Measurements from ENCODE around the gene DRC1.
A peak's percentile ranks its signal among the peaks of the same experiment; 100 is the strongest.

DRC1 gene

DNA sequence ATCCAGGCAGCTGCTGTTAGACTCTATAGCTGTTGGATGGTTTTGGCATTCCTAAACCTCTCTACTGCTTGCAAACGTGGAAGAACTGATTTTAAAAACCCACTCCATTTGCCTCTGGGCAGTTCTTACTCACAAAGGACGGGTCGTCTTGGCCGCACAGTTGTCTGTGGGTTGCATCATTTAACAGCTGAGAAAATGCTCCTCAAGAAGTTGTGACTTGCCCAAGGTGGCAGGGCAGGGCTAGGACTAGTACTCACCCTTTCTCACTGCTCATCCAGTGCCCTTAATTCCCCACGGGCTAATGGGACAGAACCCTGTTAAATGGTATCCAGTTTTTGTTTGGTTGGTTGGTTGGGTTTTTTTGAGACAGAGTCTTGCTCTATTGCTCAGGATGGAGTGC is 997 bp upstream of the DRC1 start:
- no peak for DNase-seq

DNA sequence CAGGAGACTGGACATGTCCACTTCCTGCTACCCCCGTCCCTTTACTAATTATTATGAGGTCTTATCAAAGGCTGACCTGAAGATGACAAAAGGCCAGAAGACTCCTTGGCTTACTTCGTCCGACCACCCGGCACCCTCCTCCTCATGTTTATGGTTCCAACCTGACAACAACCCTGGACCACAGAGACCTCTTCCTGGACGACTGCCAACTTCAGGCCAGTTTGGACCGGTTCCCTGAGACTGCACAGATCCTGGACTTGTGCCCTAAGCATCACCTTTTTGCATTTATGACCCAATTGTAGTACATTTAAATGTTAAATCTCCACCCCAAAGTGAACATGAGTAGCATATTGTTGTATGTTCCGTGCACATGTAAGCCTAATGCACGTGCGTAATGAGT is 5.8 kb downstream of the DRC1 start:
- DNase-seq = no peak

DNA sequence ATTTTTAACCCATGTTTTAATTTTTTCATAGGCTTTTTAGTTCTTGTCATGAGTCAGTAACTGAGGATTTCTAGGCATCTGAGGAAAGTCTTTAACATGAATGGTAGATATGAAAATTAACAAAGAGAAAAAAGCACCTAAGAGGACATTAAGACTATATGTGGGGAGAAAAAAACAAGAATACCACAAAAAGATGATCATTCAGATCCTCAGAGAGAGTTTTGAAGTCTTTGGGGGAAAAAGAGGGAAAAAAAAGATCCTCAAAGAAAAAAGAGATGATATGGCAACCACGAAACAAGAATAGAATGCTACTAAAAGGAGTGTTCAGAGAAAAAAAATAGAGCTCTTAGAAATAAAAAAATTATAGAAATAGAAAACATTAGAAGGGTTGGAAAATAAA is 8.1 kb downstream of the DRC1 start:
- no peak for DNase-seq

DNA sequence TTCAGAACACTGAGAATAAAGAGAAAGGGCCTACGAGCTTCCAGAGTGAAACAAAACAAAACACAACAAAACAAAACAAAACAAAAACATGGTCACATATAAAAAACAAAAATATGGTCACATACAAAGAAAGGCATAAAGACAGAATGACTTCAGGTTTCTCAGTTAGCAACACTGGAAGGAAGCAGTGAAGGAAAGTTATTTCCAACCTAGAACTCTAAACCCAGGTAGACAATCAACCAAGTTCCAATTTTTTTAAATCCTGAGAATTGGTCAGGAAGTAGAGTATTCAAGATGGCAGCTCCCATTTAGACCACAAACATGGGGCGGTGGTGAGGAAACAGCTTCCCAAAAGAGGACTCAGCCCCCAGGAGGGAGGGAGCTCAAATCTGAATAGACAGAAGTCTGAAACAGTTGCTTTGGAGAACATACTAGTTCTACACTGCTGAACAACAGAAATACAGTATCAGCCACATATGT is 9.1 kb downstream of the DRC1 start:
- no peak for DNase-seq

DNA sequence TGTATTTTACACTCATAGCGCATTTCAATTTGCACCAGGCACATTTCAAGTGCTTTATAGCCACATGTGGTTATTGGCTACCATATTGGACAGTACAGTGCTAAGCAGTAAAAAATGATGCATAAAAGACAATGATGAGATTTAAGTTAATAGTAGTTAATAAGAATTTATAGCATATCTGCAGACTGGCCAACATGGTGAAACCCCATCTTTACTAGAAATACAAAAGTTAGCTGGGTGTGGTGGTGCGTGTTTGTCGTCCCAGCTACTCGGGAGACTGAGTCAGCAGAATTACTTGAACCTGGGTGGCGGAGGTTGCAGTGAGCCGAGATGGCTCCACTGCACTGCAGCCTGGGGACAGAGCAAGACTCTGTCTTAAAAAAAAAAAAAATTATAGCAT is 9.7 kb downstream of the DRC1 start:
- no peak for DNase-seq

DNA sequence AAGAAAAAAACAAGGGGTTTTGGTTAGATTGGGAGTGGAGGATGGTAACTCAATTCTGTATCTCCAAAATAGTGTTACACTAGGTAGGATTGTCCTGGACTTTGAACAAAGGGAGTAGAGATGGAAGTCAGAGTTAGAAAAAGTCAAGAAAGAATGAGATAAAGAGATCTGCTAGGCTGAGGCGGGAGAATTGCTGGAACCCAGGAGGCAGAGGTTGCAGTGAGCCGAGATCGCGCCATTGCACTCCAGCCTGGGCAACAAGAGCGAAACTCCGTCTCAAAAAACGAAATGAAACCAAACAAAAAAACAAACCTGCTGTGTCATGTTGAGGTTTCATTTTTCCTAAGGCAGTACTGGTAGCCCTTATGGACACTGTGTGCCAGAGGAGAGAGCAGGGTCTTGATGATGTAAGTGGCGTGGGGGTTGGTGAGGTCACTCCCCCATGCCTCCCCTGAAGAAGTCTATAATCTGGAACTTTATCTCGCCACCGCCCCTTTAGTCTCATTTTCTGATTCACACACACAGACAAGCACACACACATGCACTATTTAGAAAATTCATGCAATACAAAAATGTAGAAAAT is 10.5 kb downstream of the DRC1 start:
- DNase-seq = no peak

DNA sequence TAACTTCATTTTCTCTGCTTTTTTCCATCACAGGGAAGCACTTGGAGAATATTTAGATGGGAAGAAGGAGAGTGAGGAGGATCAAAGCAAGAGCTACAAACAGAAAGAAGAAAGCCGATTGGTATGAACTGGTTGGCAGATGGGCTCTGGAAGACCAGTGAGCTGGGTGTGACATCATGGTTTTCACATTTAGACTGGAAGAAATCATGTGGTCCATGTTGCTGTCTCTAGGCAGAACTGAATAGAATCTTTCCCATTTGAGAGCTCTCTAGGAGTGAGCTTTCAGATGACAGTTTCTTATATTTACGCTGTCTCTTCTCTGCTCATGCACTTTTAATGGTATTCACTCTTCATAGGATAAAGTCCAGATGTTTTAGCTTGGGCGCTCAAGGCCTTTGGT is 12.6 kb downstream of the DRC1 start:
- no peak for DNase-seq

DNA sequence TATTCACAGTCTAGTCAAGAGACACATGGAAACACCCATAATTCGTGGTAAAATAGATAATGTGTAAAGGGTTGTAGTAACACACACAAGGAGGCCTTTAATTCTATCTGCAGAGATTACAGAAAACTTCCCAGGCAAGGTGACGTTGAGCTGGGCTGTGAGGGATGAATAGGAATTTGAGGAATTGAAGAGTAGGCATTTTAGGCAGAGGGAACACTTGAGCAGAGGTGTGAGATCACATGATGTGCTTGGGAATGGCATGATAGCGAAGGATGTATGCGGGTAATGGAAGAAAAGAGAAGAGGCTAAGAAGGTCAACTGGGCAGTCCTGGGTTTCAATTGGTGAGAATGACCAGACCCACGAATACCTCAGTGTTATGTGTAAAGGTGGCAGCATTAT is 20.2 kb downstream of the DRC1 start:
- DNase-seq = no peak

DNA sequence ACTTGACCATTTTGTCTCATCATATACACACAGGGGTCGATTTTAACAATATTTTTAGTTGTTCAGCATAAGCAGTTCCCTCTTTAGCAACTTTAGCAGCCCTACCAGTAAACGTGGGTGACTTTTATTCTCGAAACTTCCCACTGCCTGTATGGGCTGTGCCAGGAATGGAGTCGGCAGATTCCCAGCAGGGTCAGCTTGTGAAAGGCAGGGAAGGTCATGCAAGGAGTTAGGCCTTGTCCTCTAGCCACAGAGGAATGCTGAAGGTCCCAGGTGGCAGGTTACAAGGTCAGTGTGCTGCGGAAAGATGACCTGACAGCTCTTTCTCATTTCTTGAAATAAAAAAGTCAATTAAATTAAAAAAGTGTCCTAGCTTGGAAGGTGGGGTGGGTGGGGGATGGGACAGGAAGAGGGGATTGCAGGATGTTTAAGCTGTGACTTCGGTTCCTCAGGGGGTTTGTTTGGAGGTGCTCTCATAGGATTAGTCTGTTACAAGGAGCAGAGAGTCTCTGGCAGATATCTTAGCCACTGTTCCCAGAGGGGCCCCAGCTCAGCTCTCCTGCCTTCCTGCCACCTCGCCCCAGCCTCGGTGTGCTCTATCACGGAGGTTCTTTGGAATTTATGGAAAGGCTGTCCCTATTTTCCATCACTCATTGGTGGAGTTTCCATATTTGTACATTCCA is 21.4 kb downstream of the DRC1 start:
- no peak for DNase-seq

DNA sequence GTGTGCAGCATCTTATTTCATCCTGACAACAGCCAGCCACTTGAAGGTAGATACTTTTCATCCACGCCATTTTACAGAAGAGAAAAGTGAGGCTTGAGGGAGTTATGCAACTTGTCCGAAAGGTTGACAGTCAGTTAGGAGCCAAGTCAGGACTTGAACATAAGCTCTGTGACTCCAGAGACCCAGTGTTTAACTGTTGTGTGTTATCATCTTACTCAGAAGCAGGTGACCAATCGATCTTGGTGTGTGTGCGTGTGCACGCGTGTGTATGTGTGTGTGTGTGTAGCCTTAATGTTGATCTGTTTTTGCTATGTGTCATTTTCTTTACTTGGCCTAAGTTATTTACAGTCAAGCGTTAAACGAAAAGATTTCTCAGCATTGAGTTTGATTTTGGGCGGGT is 22.0 kb downstream of the DRC1 start:
- no peak for DNase-seq

DNA sequence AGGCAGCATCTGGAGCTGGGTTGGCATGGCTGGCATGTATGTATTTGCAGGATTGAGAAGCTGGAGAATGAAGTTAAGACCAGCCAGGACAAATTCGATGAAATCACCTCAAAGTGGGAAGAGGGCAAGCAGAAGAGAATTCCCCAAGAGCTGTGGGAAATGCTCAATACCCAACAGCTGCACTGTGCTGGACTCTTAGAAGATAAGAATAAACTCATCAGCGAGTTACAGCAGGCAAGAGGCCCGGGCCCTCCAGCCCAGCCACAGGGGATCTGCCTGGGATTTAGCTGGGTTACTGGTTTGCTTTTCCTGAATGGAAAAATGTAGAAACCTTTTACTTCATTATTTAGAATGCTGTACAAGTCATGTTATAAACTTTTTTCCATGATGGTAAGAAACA is 22.5 kb downstream of the DRC1 start:
- no peak for DNase-seq

DNA sequence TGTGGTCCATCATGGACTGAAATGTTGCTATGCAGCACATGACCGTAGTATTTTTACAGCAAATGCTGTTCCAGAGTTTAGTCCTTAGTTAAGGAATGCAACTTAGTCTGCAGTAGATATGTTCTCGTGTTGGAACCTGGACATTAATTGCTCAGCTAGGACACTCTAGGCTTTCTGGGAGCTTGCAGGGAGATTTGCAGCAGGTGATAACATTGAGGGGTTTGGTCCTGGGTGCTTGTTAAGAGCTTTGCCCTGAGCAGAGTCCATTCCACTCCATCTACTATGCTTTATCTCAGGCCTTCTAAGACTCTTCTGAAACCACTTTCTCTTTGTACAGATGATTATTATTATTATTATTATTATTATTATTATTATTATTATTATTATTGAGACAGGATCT is 27.1 kb downstream of the DRC1 start:
- no peak for DNase-seq

DNA sequence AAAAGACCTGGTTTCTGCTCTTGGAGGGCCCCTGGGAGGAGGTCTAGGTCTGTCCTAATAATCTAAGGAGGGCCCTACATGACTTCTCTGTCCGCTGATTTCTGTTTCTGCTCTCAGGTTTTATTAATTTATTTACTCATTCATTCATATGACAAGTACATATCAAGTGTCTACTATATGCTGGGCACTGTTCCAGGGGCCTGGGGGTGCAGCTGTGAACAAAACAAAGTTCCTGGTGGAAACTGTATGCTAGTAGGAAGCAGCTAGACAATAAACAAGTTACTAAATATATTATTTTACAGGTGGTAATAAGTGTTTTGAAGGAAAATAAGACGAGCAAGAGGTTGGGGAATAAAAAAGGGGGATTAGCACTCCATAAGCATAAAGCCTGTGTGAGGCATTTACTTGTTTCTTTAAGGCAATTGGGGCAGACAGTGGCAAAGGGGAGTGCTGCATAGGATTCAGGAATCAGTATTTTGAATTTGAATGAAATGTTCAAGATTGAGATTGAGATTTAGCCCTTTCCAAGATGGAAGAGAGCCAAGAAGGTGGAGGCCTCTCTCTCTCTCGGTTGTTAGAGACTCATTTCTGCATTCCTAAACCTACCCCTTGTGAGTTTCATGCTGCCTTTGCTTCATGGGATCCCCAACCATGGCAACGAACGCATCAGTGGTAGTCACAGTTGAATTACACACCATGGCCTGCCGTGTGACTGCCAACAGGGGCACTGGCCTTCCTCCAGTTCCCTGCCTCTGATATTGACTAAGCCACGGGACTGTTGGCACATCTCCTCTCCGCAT is 28.3 kb downstream of the DRC1 start:
- peak; percentile 68 for DNase-seq

DNA sequence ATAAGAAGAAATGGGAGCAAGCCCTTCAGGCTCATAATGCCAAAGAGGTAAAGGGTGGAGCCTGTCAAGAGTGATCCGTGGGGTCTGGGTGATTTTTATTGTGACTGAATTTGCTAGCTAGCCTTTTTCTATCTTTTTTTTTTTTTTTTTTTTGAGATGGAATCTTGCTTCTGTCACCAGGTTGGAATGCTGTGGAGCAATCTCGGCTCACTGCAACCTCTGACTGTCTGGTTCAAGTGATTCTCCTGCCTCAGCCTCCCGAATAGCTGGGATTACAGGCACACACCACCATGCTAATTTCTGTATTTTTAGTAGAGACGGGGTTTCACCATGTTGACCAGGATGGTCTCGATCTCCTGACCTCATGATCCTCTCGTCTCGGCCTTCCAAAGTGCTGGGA is 29.1 kb downstream of the DRC1 start:
- no peak for DNase-seq

DNA sequence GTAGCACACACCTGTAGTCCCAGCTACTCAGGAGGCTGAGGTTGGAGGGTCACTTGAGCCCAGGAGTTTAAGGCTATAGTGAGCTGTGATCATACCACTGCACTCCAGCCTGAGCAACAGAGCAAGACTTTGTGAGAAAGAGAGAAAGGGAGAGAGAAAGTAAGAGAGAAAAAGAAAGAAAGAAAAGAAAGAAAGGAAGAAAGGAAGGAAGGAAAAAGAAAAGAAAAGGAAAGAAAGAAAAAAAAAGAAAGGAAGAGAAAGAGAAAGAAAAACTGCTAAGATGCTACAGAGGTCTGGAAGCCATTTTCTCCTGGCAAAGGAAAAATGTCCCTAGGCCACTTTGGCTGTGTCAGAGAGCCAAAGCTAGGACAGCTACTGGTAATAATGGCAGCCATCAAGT is 30.6 kb downstream of the DRC1 start:
- DNase-seq = no peak

DNA sequence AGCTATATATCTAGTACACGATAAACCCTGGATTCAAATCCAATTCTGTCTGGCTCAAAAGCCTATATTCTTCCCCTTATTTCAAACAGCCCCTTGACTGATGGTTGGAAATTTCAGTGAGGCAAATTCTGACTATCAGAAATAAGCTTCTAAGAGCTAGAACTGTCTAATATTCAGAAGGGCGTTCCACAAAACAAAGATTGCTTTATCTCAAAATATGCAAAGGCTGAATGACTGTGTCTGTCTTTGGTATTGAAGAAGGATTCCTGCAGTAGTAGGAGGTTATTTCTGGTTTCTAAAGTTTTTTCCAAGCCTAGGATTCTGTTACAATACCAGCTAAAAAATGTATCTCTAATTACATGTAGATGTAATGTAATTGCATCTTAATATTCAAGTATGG is 31.1 kb downstream of the DRC1 start:
- DNase-seq = no peak

DNA sequence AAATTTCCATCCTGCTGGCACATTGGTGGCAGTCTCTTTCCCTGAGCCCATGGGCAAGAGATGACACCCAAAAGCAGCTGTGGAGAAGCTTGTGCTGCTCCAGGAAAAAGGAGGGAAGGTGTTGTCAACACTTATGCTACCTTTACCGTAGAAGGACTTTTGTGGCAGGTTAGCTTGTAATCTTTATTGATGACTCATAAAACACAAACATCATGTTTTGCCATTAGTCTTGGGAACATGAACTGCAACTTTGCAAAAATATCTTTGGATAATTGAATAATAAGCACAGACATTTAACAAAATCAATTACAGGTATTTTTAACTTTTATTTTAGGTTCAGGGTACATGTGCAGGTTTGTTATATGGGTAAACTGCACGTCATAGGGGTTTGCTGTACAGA is 33.4 kb downstream of the DRC1 start:
- no peak for DNase-seq

DNA sequence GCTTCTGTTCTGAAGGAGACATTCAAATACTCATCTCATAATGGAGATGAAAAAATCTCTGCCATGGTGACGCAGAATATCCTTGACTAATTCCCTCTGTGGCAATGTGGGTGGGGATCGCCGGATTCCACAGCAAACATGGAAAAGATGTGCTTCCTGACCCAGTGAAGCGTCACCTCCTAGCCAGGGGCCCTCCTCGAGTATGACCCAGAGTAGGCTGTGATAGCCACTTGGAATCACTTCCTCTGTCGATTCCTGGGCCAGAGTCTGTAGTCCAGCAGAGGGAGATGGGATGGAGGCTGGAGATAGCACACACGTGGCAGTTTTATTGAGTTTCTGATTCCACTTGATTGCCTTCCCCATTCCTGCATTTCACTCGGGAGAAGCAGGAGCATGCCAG is 36.8 kb downstream of the DRC1 start:
- DNase-seq = no peak

DNA sequence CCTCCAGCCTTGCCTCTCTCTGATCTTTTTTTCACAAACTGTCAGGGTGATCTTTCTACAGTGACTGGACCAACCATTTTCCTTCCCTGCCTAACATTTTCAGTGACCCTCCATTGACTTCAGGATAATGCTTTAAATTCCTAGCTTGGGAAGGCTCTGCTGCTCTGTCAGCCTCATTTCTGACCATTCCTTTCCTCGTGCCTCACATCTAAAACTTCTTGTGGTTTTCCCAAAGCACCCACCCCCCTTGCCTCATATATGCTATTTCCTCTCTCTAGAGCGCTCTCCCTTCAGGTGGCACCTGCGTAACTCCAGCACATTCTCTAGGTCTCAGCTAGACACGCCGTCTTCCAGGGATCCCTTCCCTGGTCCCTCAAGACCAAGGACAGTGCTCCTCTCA is 37.2 kb downstream of the DRC1 start:
- DNase-seq = no peak

DNA sequence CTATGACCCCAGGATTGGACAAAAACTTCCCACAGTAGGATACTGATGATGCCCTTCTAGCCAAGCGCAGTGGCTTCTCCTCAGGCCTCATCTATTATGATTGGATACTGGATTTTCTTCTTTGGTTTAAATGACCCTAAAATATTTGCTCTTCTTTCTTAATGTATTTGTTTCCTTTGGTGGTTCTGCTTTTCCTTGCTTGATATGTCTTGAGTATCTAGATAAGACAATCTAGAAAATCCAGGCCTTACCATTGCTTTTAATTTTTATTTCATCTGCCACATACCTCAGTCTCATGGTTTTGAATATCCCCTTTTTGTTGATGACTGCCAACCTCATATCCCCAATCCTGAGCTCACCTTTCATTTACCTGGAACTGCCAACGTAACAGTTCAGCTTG is 40.6 kb downstream of the DRC1 start:
- DNase-seq = no peak

DNA sequence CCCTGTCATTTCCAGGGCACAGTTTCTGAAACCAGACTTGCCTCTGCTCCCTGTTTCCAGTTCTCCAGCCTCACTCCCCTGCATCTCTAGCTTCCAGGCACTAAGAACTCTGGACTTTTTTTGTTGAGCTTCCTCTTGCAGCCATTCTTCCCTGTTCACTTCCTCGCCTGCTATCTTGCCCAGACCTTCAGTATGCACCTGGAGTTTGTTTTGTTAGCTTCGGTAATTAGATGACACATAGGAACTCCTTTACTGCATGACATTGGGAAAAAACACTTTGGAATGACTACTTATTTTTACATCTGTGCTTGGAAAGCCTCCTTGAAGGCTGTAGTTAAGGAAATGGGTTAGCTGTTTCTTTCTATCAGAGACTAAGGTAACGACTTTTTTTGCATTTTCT is 41.0 kb downstream of the DRC1 start:
- no peak for DNase-seq

DNA sequence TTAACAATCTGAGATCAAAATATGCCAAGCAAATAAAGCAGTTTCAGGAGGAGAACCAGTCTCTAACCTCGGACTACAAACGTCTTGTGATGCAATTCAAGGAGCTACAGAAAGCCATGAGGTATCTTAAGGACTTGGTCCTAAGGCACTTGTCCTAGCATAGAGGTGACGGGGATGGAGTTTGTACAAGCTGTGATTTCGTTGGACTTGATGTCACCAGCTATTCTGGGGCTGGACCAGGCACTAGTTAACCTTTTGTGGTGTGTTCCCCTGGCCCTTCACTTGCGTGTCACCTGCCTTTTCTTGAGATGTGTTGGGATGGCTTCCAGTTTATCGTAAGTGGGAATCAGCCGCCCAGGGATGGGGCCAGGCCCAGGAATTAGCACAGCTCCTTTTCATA is 42.5 kb downstream of the DRC1 start:
- no peak for DNase-seq

DNA sequence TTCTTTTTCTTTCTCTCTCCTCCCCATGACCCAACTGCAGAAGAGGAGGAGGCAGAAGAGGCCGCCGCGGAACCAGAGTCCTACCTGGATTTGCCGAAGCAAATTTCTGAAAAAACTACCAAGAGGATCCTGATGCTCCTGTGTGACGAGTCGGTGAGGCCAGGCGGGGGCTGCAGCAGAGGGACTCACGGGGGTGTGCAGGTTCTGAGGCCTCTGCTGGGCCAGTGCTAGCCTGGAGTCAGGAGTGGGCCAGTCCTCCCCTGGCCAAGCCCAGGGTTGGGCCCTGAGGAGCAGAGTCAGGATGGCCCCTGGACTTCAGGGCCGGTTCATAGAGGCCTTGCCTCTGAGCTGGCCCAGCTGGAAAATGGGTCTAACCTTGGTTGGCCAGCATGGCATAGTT is 46.9 kb downstream of the DRC1 start:
- DNase-seq = no peak

DNA sequence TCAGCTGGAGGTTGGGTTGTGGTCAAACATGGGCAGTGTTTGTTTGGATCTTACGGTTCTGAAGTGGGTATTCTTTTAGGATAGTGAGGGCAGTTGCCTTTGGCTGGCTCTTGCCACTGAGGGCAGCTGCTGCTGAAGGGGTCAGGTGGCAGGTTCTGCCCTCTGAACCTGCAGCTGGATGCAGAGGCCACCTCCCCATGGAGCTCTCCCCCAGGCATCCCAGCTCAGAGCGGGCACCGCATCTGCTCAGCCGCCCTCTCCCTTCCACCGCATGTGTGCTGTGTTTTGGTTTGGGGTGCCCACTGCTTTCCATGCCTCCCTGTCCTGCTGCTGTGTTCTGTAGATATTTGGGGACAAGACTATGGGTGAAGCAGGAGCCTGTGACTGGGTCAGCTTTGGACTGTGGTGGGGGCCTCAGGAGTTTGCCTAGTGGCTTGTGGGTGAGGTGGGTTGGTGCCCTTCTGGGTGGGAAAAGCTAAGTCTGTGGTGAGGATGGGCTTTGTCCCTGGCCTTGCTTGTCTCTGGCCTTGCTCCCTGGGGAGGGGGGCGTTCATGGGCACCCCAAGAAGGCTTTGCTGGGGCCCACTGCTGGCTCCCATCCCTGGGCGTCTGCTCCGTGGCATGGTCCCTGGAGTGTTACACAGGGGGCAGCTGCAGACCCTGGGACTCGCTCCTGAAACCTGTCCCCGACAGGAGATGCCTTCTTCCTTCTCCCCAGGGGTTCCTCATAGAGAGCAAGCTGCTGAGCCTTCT is 47.7 kb downstream of the DRC1 start:
- no peak for DNase-seq

Data from NCI-H2107 (cell line).